HFFc6 (cell line): Measurements from ENCODE around the gene SLC35A2. TPM values are rescaled to one million over a fixed set of nuclear protein-coding genes. Genes with fewer than 3 reads are reported as not detected.
"Not testable (repeated sequence)": the region's sequence is repeated elsewhere in the genome, so short reads cannot be mapped to it uniquely, and the experiment has no call there.

Experiments
- DNase-seq: peaks from one replicate; pipeline ENCODE4 v3.0.0-alpha.2; 2018
- H3K27ac Mint-ChIP-seq: 2 replicates; pipeline ENCODE4 v1.8.0; 2020; ENCODE audit warnings: mild to moderate bottlenecking, mixed read lengths
- H3K27me3 Mint-ChIP-seq: 2 replicates; pipeline ENCODE4 v1.8.0; 2021; ENCODE audit warnings: mild to moderate bottlenecking, moderate library complexity, mixed read lengths; ENCODE audit not compliant: insufficient read depth
- H3K36me3 Mint-ChIP-seq: 2 replicates; pipeline ENCODE4 v1.8.0; 2021; ENCODE audit warnings: low read depth, mixed read lengths
- H3K4me1 Mint-ChIP-seq: 2 replicates; pipeline ENCODE4 v1.8.0; 2020; ENCODE audit warnings: low read depth, mixed read lengths
- H3K4me3 Mint-ChIP-seq: 2 replicates; pipeline ENCODE4 v1.8.0; 2020; ENCODE audit warnings: mild to moderate bottlenecking, moderate library complexity, mixed read lengths
- H3K9me3 Mint-ChIP-seq: 2 replicates; pipeline ENCODE4 v1.8.0; 2020; ENCODE audit warnings: mild to moderate bottlenecking, mixed read lengths
- total RNA-seq, 6 experiments: library from RNA; stranded (reverse); fragmentation: NEBNext Ultra II Directional; extraction: Animal tissue kit (Norgen Biotek cat#: 25700); gene quantifications; 2 replicates in 1 of 6; 3 replicates in 5 of 6; pipeline ENCODE4 v1.2.3, GENCODE V29; 2021
- TF ChIP-seq, protein P1 (sequence below): fragments of 200-600 bp; sonication (generic); IDR thresholded peaks from 2 replicates; pipeline ENCODE4 v1.5.0; 2021; ENCODE audit warnings: antibody characterized with exemption, mild to moderate bottlenecking

Gene SLC35A2
- total RNA-seq, 6 experiments from 2014 or later = 45.0 to 53.7 (median 47.0) TPM

DNA sequence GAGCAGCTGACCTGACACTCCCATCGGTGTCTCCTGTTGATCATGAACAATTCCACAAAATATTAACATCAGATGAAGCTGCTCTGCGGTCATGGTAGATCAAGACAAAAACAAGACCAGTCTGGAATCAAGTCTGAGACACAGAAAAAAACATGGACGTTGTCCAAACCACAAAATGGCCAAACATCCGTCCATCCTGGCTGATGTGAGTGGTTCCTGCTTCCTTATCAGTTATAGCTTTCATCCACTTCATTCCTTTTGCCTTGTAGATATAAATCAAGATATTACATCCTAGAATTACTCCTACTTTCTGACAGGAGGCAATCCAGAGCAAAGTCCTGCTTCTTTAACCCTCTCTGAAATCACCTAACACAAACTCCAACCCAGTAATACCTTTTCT, 47.2 kb downstream of the SLC35A2 start:
- TF ChIP-seq, protein P1, sequence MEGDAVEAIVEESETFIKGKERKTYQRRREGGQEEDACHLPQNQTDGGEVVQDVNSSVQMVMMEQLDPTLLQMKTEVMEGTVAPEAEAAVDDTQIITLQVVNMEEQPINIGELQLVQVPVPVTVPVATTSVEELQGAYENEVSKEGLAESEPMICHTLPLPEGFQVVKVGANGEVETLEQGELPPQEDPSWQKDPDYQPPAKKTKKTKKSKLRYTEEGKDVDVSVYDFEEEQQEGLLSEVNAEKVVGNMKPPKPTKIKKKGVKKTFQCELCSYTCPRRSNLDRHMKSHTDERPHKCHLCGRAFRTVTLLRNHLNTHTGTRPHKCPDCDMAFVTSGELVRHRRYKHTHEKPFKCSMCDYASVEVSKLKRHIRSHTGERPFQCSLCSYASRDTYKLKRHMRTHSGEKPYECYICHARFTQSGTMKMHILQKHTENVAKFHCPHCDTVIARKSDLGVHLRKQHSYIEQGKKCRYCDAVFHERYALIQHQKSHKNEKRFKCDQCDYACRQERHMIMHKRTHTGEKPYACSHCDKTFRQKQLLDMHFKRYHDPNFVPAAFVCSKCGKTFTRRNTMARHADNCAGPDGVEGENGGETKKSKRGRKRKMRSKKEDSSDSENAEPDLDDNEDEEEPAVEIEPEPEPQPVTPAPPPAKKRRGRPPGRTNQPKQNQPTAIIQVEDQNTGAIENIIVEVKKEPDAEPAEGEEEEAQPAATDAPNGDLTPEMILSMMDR = no peak
- H3K4me1 Mint-ChIP-seq = peaks cover 19% of the 10 kb centered on the region
- DNase-seq = peak; percentile 13
- no peaks in the 10 kb centered on the region for H3K9me3 Mint-ChIP-seq
- no peaks in the 10 kb centered on the region for H3K36me3 Mint-ChIP-seq
- H3K4me3 Mint-ChIP-seq = no peak overlapping the region
- H3K27me3 Mint-ChIP-seq = peaks cover 15% of the 10 kb centered on the region
- H3K27ac Mint-ChIP-seq = no peak overlapping the region

DNA sequence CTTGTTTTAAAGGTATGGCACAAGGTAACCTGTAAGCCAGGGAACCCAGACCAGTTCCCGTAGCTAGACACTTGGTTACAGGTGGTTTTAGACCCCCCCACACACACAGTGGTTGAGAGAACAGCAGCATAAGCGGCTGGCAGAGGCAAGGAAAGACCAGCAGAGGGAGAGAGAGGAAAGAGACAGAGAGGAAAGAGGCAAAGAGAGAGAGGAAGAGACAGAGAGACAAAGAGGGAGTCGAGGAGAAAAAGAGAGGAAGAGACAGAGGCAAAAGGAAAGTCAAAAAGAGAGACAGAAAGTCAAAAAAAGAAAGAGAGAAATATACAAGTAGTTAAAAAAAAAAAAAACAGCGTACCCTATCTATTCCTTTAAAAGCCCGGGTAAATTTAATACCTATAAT, 56.5 kb downstream of the SLC35A2 start:
- TF ChIP-seq, protein P1 = peak; percentile 35; the same call in 1 of the 2 replicates
- Mint-ChIP-seq H3K36me3 (no peaks in the 10 kb centered on the region; the same call in 1 of the 2 replicates), H3K4me1 (peaks cover 6% of the 10 kb centered on the region; the same call in 1 of the 2 replicates), H3K27ac (no peak overlapping the region), H3K4me3 (no peak overlapping the region), H3K9me3 (no peaks in the 10 kb centered on the region), H3K27me3 (peaks cover 24% of the 10 kb centered on the region)
- DNase-seq = no peak

DNA sequence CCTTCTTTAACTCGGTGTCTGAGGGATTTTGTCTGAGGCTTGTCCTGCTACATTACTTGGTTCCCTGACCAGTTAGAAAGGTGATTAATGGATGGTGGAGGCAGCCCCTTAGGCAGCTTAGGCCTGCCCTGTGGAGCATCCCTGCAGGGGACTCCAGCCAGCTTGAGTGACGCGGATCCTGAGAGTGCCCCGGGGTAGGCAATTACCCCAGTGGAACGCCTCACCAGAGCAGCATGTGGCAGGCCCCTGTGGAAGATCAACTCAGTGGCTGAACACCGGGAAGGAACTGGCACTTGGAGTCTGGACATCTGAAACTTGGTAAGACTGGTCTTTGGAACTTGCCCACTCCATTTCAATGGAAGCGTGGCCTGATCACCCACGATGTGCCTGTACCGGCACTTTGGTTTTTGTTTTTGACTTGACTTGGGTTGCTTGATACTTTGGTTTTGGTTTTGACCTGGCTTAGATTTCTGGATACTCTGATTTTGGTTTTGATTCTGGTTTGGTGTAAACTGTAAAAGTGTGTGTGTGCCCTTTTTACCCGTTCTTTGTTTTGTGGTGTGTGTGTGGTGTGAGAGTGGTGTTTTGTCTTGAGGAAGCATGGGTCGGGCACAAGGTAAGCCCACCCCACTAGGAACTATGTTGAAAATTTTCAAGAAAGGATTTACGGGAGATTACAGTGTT, 57.2 kb downstream of the SLC35A2 start:
- H3K27me3 Mint-ChIP-seq = peaks cover 23% of the 10 kb centered on the region
- H3K9me3 Mint-ChIP-seq, DNase-seq, H3K27ac Mint-ChIP-seq, H3K36me3 Mint-ChIP-seq, H3K4me3 Mint-ChIP-seq, H3K4me1 Mint-ChIP-seq: not testable (repeated sequence)

DNA sequence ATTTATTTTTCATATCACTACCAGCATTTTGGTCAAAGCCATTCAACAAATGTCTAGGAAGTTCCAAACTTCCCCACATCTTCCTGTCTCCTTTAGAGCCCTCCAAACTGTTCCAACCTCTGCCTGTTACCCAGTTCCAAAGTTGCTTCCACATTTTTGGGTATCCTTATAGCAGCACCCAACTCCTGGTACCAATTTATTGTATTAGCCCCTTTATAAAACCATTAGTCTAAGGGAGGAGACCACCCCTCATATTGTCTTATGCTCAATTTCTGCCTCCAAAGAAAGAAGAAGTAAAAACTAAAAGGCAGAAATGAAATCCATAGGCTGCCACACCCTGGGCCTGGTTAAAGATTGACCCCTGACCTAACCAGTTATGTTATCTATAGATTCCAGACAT, 58.0 kb downstream of the SLC35A2 start:
- not testable (repeated sequence) for H3K4me3 Mint-ChIP-seq, H3K9me3 Mint-ChIP-seq, H3K4me1 Mint-ChIP-seq, DNase-seq, H3K27ac Mint-ChIP-seq, H3K36me3 Mint-ChIP-seq
- peaks cover 23% of the 10 kb centered on the region for H3K27me3 Mint-ChIP-seq

Other genes starting within 250 kb of the SLC35A2 start
- gene WAS, start 227.8 kb downstream of the SLC35A2 start, total RNA-seq = under 1 TPM in 1 of 6 experiments, not detected in 5; 0.69 TPM
- 10 to 100 TPM in 4 of 6 experiments, 1 to 10 TPM in 2; 6.9 to 12.0 (median 11.4) TPM for gene SUV39H1, start 214.9 kb downstream of the SLC35A2 start, total RNA-seq
- gene GLOD5, start 149.9 kb downstream of the SLC35A2 start, total RNA-seq = not detected
- not detected for gene GATA1, start 125.1 kb downstream of the SLC35A2 start, total RNA-seq
- 10 to 100 TPM; 22.4 to 30.8 (median 27.1) TPM for gene HDAC6, start 109.6 kb downstream of the SLC35A2 start, total RNA-seq
- not detected for gene ERAS, start 85.1 kb downstream of the SLC35A2 start, total RNA-seq
- not detected for gene PCSK1N, start 76.0 kb downstream of the SLC35A2 start, total RNA-seq
- gene TIMM17B, start 13.9 kb downstream of the SLC35A2 start, total RNA-seq = 10 to 100 TPM; 53.0 to 65.2 (median 61.6) TPM
- gene PQBP1, start 13.7 kb downstream of the SLC35A2 start, total RNA-seq = 10 to 100 TPM; 66.3 to 82.1 (median 71.1) TPM
- gene PIM2, start 7.4 kb upstream of the SLC35A2 start, total RNA-seq = 1 to 10 TPM; 5.8 to 7.5 (median 6.5) TPM
- gene OTUD5, start 46.0 kb upstream of the SLC35A2 start, total RNA-seq = 10 to 100 TPM; 47.6 to 55.0 (median 52.7) TPM
- 1 to 10 TPM; 3.0 to 6.2 (median 5.4) TPM for gene KCND1, start 60.2 kb upstream of the SLC35A2 start, total RNA-seq
- gene GRIPAP1, start 90.6 kb upstream of the SLC35A2 start, total RNA-seq = 10 to 100 TPM; 23.2 to 32.1 (median 27.5) TPM
- 10 to 100 TPM; 76.6 to 89.1 (median 83.9) TPM for gene TFE3, start 131.7 kb upstream of the SLC35A2 start, total RNA-seq
- gene CCDC120, start 147.4 kb upstream of the SLC35A2 start, total RNA-seq = under 1 TPM in 4 of 6 experiments, not detected in 2; 0.05 to 0.62 (median 0.24) TPM
- 100 to 1,000 TPM in 1 of 6 experiments, 10 to 100 TPM in 5; 68.0 to 100 (median 76.7) TPM for gene PRAF2, start 162.4 kb upstream of the SLC35A2 start, total RNA-seq
- gene WDR45, start 168.2 kb upstream of the SLC35A2 start, total RNA-seq = 10 to 100 TPM; 37.4 to 46.6 (median 41.0) TPM
- 10 to 100 TPM; 20.6 to 27.0 (median 23.7) TPM for gene GPKOW, start 212.1 kb upstream of the SLC35A2 start, total RNA-seq